GM18511 (cell line): Measurements from ENCODE around the gene SDK1.
"Not testable (repeated sequence)": the region's sequence is repeated elsewhere in the genome, so short reads cannot be mapped to it uniquely, and the experiment has no call there.

Source experiments
- ATAC-seq: cut with Tn5 transposase; IDR thresholded peaks from one replicate; pipeline ENCODE4 v1.9.1; 2021; ENCODE audit warnings: mild to moderate bottlenecking, moderate library complexity; ENCODE audit not compliant: unreplicated experiment

The SDK1 gene

DNA sequence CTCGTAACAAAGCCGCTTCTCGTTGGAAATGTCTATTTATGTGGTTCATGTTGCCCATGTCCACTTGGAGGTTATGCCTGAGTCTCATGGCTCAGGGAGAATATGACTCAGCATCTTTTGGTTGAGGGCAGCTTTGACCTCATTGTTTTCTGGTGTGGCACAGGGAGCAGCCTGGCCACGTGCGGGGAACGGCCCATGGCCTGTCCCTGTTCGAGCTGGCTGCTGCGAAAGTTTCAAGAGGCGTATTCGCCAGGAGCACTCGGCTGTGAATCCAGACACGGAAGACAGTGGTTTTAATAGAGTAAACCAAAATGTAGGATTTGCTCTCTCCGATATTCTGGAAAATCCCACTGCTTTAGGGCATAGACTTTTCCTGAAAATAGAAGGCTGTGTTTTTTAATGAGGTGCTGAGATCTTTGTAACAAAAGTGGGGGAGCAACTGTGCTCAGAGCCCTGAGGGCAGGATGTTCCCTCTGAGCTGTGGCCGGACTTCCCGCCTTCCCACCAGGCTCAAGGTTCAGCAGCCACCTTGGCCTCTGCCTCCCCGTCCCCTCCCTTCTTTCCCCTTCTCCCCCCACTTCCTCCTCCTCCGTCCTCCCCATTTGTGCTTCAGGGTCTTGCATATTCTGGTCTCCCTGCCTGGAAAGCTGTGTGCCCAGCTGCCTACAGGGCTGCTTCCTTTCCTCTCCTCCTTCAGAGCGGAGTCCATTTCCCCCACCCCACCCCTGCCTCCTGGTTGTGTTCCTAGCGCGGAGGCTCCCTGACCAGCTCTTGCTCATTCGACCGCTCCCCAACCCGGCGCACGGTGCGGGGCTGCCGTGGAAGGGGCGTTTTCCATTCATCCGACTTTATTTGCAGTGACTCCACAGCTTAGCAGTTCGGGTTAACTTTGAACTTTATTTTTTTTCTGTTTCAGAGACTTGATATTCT, 642.0 kb downstream of the SDK1 start:
- no peak for ATAC-seq

DNA sequence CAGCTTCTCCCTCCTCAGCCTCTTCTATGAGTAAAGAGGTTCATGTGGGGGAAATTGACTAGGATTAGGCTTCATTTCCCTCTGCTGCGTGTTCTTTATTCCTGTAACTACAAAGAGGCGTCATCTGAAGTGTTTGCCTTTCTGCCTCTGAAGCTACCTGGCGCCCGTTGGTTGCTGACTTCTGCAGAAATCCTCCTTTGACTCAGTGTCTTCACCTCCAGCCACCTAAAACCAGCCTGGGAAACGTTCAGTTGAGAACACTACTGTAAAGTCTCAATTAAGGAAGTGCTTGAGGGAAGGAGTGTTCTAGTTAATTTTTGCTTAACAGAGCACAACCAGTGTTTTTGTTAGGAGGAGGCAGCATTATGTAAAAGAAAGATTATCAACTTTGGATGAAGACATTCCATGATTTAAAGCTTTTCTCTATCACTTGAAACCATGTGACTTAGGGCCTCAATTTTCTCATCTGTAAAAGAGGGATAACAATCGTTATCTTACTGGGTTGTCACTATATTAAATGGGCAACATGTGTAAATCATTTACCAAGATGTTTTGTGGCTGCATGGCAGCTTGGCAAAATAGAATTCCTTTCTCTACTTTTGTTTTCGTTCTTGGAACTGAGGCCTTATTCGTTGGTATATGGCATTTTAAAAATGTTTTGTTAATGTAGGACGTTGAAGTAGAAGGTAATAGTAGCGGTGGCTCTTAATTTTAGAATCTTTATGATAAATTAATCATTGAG, 642.9 kb downstream of the SDK1 start:
- ATAC-seq, result no peak

DNA sequence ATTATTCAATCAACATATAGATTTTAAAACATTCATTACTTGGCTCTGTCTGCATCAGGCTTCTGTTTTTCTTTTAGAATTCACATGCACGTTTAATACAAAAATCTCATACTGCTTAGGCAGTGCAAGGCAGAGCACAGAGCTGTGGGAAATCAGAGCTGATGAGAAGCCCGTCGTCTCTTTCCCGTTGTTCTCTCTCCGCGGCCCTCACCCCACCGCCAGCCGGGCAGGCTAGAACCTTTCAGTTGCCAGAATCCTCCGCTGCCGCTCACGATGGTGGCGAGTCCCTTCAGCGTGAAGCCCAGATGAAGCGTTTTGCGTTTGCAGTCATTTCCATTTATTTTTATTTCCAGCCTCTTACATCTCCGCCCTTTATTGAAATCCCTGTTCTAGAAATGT, 648.2 kb downstream of the SDK1 start:
- no peak for ATAC-seq

DNA sequence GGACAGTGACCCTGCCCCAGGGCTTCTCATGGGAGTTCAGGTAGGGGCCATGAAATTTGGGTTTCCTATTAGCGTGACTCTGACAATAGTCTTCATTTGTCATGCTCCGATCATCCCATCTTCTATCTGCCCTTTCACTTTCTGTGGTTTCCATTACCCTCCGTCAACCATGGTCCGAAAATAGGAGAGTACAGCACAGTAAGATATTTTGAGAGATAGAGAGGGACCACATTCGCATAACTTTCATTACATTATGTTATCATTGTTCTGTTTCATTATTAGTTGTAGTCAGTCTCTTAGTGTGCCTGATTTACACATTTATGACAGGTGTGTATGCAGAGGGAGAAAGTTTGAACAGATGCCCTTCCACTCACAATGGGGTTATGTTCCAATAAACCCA, 649.2 kb downstream of the SDK1 start:
- no peak for ATAC-seq

DNA sequence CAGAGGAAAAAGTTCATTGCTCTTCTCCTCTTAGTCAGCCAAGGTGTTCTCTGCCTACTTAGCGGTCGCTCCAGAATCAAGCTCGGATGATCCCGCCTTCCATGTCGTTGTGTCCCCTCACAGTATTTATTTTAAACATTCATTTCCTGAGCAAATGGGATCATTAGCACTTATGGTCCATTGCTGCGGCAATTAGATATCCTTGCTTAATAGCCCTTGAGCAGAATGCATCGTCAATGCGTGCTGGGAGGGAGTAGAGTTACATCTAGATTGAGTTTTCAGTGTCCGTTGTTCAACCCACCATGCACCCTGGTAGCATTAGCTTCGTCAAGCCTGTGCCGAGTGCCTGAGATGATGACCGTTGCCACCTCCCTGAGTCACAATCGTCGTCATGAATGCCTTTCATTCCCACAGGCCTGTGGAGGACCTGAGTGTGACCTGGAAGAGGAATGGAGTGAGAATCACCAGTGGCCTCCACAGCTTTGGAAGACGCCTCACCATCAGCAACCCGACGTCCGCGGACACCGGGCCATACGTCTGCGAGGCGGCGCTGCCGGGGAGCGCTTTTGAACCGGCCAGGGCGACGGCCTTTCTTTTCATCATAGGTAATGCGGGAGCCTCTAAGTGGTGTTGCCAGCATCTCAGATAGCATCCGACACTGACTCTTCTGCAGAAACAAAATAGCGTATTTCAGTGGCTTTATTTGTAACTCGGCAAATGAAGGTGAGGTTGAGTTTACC, 650.4 kb downstream of the SDK1 start:
- no peak for ATAC-seq

DNA sequence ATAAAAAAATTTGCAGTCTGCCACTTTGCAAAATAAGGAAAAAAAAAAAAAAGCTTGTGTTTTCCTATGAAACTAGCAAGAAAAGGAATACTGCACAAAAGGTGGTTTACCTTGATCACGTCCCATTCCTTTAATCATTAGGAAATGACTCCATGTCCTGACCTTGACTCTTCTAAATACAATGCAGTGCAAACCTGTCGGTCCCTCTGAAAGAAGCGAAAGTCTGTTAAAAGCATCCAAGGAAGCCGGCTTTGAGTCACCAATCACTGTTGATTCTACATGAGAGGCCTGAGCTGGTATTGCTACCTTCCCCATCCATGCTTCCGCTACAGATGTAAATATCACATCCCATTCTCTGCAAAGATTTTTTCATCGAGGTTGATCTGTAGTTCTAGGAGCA, 652.1 kb downstream of the SDK1 start:
- ATAC-seq, result no peak

DNA sequence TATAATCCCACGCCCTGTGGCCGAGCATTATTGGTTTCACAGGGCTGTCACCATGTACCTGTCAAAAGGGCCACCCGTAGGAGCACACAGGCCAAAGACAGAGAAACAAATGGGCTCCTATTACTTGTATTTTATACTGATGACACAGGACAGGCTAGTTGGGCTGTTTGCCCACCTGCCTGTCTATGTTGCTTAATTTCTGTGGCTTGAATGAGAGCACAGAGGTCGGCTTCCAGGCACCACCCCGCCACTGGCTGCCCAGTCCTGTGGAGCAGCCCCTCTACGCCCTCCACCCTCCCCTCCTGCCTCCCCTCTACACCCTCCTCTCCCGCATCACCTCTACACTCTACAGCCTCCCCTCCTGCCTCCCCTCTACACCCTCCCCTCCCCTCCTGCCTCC, 652.9 kb downstream of the SDK1 start:
- no peak for ATAC-seq

DNA sequence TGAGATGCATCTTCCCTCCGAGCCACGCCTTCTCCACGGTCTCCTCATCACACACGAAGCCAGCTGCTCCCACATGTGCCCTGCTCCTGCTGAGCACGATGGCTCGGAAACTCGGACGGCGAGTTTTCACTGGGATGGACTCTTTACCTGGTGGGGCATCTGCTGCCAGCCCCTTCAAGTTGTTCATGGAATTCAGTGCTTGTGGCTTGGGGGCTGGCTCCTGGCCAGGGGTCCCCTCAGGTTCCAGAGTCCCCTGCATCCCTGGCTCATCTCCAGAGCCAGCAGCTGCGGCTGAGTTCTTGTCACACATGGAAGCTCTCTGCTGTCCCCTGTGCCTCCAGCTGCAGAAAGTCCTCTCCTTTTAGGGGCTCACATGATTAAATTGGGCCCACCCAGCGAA, 654.0 kb downstream of the SDK1 start:
- no peak for ATAC-seq

DNA sequence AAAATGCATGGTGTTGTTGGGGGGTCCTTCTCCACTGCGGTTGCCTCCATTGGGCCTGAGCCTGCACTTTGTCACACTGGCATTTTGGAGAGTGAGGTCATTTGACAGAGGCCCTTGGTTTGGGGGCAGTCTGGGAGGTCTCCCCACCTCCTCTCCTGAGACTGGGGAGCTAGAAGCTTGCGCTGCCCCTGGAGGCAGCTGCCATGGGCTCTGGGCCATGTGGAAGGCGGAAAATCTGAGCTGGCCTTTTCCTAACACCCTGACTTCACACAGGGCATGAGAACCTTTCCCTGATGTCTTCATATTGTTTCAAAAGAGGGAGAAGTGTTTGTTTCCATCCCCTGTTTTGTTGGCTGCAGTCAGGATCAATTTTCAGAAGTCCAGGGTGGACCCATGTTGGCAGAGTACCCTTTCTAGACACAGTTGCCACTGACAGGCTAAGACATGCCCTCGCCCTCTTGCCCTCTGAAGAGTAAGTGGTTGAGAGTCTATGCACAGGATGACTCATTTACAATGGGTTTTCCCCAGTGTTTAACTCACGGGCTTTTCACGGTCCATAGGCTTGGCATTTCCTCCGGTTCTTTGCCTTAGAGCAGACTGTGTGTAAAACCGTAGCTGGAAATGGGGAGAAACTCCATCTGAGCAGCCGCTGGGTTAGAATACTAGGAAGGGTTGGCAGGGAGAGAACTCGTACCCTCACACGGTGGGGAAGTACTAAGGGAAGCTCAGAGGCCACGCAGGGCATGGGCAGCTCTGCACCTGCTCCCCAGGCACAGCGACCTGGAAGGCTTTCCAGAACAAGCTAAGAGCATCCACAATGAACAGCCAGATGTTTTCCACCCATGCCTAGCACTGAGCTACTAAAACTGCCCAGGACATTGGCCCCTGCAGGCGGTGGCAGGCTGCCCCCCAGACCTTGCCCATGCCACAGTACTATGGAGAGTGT, 655.0 kb downstream of the SDK1 start:
- peak; percentile 87 for ATAC-seq

DNA sequence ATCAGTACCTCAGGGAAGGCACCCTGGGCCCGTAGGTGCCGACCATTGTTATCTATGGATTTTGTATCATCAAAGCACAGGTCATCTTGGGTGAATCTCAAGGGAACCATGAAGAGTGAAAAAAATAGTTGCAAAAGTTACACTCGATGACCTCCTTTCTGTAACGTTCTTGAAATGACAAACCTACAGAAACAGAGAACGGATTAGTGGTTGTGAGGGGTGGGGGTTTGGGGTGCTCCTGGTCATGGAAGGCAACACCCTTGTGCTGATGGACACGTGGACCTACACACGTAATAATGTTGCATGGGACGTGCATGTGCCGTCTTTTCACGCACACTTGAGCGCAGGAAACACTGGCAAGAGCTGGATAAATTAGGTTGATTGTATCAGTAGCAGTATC, 655.9 kb downstream of the SDK1 start:
- peak; percentile 52 for ATAC-seq

DNA sequence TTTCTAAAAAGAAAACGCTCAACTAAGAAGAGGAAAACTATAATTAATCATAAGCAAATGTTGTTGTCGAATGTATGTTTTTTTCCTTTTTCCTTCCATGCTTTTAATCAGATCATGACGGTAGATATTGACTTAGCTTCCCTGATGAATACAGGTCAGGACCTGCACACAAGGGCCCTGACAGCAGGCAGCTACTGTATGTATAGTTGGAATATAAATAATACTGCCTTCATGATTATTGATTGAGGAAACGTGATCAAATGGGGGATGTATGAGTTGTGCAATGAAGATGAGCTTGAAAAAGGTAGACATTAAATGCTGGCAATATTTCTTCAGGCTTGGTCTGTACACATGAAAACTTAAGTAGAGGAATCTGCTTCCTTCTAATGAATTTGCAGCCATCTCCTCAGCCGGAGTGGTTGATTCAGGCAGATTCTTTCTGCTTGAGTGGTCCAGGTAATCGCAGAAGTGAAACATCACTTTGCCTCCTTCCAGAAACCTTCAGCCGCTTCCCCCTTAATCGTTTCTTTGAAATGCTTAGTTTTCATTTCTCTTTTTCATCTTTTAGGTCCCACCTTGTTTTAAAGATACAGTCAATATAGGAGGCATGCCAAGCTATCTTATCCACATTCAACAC, 656.5 kb downstream of the SDK1 start:
- ATAC-seq, result peak; percentile 38

DNA sequence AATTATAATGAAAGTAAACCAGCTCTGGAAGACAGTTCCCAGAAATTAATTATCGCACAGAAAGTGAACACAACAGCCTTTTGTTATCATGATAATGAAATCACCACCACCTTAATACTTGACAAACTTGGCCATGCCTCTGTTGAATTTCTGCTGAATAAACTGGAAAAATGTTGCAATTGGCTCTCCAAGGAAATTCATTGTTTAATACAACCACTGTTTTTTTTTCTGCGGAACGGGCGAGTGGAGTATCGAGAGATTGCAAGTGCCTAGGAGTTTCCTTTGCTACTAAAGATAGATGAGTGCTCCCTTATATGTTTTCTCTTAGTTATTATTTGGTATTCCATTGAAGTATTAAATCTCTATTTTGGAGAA, 657.0 kb downstream of the SDK1 start:
- ATAC-seq, result no peak

DNA sequence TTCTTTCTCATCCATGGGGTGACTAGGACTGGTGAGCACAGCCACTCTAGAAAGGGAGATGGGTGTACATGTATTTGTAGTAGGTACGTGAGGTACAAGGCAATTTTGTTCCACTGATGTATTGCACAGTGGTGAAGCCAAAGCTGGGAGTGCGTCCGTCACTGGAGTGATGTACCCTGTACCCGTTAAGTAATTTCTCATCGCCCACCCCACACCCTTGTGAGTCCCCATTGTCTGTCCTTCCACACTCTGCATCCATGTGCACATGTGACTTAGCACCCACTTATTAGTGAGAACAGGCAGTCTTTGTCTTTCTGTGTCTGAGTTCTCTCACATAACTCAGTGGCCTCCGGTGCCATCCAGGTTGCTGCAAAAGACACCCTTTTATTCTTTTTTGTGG, 658.3 kb downstream of the SDK1 start:
- no peak for ATAC-seq

DNA sequence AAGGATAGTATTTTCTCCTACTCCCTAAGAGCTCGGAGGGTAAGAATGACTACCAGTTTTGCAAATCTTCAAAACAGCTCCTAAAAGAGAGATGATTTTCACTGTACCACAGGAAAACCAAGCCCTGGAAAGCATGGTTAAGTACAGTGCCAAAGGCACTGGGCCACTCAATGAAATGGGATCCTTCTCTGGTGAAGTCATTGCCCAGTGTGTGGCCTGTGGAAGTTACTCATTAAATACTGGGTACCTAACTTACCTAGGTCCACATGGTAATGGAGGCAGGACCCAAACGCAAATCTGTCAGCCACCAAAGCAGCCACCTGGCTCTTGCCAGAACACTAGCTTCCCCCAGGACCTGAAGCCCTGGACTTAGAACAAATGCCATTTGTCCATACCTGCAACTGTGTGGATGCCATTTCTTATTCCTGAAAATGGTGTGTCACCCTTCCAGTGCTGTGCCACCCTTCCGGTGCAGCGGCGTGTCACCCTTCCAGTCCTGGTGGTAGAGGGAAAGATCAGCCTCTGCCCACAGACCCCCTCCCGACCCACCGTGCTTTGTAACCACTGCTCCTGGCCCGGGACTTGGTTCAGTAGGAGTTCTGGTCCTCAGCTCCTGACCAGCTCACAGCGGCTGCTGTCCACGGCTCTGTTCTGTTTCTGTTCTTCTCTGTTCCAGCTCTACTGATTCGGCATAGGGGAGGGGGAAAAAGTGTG, 659.2 kb downstream of the SDK1 start:
- ATAC-seq, result no peak

DNA sequence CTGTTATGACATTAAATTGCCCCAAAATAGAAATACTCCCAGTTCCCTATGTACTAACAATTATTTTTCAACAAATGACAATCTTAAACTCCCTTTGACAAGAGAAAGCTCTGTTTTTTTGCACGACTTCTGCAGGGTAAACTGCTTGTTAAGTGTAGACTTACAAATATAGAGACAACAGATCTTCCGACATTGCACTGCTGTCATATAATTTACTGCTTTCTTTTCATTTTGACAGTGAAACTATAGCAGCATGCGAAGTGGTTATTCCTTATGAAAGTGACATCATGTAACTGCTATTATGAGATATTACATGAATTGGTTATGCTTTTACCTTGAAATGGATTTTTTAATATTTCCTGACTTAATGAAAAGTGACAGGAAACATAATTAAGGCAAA, 659.9 kb downstream of the SDK1 start:
- ATAC-seq, result no peak

DNA sequence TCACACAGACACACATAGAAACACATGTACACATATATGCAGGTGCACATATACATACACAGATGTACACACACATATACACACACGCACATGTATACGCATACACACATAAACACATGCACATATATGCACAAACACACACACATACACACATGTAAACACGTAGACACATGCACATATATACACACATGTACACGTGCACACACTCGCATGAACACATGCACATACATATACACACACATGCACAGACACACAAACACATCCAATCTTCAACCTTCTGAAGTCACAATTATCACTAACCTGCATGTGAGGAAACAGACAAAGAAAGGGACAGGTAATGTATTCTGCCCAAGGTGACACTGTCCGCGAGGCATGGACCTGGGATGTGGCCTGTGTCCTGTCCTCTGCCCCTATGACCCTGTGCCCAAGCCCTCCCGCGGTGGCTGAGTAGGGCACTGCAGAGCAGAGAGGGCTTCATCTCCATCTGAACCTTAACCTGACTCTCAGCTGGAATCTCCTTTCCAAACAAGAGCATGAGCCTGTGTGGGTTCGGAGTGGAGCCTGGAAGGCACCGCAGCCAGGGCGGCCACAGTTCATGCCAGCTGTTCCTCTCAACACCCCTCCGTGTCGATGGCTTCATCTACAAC, 660.9 kb downstream of the SDK1 start:
- no peak for ATAC-seq

DNA sequence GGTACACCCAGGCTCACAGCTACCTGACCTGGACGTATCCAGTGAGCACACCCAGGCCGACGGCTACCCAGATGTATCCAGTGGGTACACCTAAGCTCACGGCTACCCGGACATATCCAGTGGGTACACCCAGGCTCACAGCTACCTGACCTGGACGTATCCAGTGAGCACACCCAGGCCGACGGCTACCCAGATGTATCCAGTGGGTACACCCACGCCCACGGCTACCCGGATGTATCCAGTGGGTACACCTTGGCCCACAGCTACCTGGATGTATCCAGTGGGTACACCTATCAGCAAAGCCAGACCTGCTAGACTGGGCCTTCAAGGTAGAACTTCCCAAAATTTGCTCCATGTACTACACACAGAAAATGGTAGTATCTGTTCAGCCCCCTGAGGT, 662.7 kb downstream of the SDK1 start:
- ATAC-seq, result not testable (repeated sequence)

DNA sequence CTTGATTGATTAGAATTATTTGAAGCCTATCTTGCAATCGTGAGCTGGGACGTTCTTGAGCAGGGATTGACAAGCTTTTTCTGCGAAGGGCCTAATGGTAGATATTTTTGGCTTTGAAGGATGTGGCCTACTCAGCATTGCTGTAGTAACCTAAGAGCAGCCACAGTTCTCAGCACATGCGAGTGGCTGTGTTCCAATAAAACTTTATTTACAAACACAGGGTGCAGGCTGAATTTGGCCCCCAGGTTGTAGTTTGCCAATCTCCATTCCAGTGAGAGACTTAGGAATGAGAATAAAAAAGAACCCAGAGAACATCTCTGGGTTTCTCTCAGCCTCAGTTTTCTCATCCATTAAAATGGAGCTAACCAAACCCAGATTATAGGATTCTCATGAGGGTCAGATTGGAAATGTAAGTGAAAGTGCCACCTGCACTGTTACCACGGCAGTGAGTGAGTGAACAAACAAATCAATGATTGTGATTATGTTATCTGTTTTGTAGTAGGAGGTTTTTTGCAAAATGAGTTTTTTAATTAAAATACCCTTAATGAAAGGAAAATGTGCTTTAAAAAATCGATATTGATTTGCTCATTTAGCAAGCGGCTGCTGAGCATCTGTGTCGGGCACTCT, 664.0 kb downstream of the SDK1 start:
- ATAC-seq, result no peak
